Breast epithelium (tissue), 3 donors: ENCODE results near the gene CCDC127.

Experiments used
- POLR2A ChIP-seq: fragments of 450-650 bp; IDR thresholded peaks from one replicate; pipeline ENCODE4 v1.6.1; 2016; ENCODE audit warnings: antibody characterized with exemption, mild to moderate bottlenecking, moderate library complexity
- TF ChIP-seq, protein P1 (sequence below), 3 donors: fragments of 450-650 bp; IDR thresholded peaks; one replicate each; pipeline ENCODE4 v1.5.1; 2016 to 2017; ENCODE audit warnings: antibody characterized with exemption in 3 of 3, mild to moderate bottlenecking in 3 of 3, moderate library complexity in 3 of 3

DNA sequence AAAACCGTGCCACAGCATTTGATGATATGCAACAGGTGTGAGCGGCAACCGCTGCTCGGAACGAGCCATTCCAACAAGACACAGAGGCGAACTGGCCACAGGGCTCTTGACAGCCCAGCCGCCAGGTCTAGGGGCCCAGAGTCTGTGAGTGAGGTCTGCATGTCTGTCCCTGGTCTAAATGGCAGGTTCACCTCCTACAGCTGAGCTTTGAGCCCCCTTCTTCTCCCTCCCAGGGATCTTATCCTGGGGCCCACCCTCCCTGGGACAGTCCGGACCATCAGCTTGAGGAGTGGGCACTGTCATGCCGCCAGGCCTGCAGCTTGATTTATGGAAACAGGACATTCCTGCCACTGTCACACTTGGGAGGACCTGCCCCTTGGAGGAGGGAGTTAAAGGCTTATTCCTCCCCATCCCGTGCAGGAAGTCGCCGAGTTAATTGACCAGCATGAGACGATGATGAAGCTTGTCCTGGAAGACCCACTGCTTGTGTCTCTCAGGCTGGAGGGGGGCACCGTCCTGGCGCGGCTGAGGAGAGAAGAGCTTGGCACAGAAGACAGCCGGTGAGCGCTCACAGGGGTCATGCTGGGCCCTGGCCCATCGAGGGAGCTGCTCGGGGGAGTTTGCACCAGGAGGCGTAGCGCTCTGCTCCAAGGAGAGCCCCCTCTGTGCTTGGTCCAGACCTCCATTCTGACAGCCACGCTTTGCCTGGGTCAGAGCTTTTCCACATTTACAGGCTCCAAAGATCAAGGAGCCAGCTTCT, 62.1 kb downstream of the CCDC127 start:
- TF ChIP-seq, protein P1, sequence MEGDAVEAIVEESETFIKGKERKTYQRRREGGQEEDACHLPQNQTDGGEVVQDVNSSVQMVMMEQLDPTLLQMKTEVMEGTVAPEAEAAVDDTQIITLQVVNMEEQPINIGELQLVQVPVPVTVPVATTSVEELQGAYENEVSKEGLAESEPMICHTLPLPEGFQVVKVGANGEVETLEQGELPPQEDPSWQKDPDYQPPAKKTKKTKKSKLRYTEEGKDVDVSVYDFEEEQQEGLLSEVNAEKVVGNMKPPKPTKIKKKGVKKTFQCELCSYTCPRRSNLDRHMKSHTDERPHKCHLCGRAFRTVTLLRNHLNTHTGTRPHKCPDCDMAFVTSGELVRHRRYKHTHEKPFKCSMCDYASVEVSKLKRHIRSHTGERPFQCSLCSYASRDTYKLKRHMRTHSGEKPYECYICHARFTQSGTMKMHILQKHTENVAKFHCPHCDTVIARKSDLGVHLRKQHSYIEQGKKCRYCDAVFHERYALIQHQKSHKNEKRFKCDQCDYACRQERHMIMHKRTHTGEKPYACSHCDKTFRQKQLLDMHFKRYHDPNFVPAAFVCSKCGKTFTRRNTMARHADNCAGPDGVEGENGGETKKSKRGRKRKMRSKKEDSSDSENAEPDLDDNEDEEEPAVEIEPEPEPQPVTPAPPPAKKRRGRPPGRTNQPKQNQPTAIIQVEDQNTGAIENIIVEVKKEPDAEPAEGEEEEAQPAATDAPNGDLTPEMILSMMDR (IDR thresholded peaks at IDR 0.05), result no peak
- TF ChIP-seq POLR2A, result no peak
